HG03064 (cell line): ENCODE data around the gene ZSWIM9.
"Not testable (repeated sequence)": the region's sequence is repeated elsewhere in the genome, so short reads cannot be mapped to it uniquely, and the experiment has no call there.

ENCODE experiments used
- ATAC-seq: cut with Tn5 transposase; IDR thresholded peaks from one replicate; pipeline ENCODE4 v1.9.1; 2021; ENCODE audit warnings: low read depth; ENCODE audit not compliant: unreplicated experiment

The ZSWIM9 gene

DNA sequence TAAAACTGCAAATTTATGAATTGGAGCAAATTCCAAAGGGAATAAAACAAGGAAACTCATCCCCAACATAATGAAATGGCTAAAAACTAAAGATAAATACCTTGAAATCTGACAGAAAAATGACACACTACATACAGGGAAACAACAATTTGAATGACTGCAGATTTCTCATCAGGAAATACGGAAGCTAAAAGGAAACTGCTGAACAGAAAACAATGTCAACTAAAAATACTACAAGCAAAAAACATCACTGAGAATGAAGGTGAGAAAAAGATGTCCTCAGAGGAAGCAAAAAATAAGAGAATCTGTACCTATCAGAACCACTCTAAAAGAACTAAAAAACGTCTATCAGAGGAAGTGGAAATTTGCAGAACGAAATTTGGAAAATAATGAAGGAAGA is 39.5 kb downstream of the ZSWIM9 start:
- no peak for ATAC-seq

DNA sequence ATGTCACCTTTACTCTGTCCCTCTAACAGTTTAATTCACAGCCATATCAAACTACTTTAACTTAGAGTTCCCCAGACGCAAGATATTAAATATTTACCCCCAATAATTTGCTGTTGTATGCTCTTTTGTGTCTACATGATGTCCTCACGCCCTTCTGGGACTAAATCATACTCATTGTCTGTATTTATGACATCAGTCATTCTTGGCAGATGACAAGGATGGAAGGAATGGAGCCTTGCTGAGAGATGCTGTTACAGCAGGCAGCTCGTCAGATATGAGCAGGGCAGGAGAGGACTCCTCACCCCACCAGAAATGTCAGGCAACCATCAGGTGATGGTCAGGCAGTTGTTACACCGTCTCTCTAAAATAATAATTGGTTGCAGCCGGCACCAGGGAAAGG is 43.5 kb downstream of the ZSWIM9 start:
- no peak for ATAC-seq

DNA sequence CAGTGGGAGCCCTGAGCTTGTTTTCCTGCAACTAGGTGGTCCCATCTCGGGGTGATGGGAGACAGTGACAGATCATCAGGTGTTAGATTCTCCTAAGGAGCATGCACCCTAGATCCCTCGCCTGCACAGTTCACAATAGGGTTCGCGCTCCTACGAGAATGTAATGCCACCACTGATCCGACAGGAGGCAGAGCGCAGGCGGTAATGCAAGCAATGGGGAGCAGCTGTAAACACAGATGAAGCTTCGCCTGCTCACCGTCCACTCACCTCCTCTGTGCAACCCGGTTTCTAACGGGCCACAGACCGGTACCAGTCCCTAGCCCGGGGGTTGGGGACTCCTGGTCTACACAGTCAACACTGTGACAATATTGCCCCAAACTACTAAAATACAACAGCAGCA is 46.5 kb downstream of the ZSWIM9 start:
- no peak for ATAC-seq

DNA sequence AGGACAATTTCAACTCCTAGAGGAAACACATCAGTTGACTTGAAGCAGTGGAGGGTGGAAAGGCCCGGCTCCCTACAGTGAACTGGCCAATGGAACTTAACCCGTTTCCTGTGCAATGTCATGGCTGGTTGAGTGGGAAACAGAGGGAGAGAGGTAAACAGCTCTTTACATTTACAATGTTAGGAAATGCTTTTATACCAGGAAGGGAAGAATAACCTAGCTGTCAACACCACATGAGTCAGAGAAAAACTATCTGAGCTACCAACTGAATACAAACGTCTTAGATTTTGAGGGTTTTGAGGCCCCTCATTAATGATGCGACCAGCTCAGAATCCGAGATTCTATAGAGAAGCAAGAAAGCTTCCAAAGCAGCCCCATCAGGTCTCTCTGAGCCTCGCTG is 48.5 kb downstream of the ZSWIM9 start:
- ATAC-seq, result no peak

DNA sequence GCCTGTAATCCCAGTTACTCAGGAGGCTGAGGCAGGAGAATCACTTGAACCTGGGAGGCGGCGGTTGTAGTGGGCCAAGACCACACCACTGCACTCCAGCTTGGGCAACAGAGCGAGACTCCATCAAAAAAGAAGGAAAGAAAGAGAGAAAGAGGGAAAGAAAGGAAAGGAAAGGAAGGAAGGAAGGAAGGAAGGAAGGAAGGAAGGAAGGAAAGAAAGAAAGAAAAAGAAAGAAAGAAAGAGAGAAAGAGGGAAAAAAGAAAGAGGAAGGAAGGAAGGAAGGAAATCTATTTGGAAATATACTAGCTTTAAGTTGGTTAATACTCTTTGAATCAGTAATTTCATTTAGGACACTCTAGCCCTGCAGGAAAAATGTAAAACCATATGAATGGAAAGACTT is 50.3 kb downstream of the ZSWIM9 start:
- ATAC-seq, result not testable (repeated sequence)

DNA sequence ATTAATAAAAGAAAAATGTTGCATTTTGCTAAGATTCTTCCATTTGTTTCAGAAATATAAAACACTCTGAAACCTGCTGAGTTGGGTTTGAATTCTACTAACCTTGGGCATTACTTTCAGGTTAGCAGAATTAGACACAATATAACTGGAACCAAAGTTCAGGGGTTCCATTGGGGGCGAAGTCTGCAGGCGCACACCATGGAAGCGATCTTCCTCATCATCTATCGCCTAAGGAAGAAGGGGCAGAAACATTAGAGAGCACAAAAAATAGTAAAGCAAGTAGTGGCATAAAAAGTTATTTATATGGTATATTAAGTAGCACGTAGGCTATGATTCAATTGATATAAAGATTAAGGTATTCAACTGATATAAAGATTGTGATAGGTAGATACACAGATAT is 51.1 kb downstream of the ZSWIM9 start:
- ATAC-seq, result no peak

DNA sequence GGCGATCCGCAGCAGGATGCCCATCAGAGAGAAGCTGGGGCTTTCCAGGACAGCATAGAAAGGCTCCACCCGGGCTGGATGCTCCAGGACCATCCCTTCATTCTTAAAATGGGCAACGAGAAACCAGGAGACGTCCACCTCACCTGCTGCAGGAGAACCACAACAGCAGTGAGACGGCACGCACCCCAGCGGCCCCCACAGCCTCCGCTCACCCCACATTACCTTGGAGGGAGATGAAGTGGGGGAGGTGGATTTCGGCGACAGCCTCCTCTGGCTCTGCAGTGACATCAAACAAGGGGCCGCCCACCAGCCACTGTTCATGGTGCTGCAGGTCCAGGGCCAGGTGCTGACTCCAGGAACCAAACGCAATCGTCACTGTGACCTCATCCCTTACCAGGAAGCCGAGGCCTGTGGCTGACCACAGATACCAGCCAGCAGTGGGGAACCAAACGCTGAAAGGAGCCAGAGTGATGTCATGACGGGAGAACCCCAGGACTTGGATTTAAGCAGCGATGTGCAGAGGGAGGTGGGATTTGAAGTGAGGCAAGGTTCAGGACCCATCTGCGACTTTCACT is 60.2 kb downstream of the ZSWIM9 start:
- ATAC-seq, result no peak

DNA sequence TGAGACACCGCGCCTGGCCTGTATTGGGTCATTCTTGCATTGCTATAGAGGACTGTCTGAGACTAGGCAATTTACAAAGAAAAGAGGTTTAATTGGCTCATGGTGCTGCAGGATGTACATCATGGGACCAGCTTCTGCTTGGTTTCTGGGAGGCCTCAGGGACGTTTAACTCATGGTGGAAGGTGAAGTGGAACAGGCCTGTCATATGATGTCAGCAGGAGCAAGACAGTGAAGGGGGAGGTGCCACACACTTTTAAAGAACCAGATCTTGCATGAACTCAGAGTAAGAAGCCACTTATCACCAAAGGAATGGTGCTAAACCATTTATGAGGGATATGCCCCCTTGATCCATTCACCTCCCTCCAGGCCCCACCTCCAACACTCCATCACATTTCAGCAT is 66.6 kb downstream of the ZSWIM9 start:
- ATAC-seq, result no peak

DNA sequence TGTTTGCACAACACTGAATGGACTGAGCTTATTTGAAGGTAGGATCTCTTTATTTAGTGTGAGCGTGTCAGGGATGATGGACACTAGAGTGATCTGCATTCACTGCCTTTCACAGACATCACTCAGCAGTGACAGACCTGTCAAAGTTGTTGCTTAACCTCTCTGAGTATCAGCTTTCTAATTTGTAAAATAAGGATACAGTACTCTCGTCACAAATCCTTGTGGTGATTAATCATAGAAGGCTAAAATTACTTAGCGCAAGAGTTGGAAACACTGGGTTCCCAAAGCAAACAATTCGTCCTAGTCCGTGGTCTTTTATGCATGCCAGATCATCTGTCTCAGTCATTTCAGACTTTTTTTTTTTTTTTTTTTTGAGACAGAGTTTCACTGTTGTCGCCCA is 68.6 kb downstream of the ZSWIM9 start:
- ATAC-seq, result no peak

DNA sequence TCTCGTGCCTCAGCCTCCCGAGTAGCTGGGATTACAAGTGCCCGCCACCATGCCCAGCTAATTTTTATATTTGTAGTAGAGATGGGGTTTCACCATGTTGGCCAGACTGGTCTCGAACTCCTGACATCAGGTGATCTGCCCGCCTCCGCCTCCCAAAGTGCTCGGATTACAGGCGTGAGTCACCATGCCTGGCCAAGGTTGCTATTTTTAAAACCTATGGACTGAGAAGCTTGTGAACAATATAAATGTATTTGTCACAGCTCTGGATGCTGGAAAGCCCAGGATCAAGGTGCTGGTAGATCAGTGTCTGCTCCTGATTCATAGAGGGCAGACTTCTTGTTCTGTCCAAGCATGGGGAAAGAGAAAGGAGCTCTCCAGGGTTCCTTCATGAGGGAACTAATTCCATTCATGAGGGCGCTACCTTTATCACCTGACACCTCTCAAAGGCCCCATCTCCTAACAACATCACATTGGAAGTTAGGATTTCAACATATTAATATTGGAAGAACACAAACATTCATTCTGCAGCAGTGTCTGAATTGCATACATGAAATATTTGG is 69.2 kb downstream of the ZSWIM9 start:
- ATAC-seq, result no peak

DNA sequence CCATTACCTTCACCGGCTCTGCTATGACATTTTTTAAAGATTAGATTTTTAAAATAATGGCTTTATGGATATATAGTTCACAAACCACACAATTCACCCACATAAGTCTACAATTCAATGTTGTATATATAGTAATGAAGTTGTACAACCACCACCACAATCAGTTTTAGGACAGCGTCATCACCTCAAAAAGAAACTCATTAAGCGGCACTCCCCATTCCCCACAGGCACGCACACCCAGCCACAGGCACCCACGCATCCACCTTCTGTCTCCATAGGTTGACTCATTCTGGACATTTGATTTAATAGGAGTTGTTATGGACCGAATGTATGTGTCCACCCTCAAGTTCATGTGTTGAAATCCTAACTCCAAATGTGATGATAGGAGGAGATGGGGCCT is 71.3 kb downstream of the ZSWIM9 start:
- not testable (repeated sequence) for ATAC-seq

DNA sequence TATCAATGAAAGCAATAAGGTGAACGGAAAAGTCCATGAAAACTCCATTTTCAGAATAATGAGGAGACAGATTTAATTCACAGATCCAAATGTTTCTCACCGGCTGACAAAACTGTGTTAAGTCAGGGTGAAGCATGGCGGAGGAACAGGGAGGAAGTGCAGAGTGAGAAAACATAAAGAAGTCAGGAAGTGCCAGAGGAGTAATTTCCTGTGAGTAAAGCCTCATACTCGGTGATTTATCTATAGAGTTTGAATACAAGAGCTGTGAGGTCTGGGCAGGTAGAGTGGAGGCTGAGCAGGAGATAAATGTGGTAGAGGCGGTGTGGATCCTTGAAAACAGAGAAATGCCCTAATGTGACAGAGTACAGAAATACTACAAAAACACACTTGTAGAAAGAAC is 73.8 kb downstream of the ZSWIM9 start:
- ATAC-seq, result no peak

DNA sequence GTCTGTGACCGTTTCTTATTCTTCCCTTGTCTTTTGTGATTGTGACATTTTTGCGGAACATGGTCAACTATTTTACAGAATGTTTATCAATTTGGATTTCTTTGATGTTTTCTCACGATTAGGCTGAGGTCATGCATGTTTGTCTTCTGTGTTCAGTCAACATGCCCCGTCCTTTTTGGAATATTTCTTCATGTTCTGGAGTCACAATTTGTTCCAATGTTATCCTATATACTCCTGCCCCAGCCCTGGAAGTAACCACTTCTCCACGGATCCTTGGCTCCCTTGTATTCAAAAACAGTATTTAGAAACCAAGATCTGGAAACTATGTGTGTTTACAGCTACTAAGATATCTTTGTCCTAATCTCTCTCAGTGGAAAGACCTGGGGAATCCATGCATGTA is 75.6 kb downstream of the ZSWIM9 start:
- ATAC-seq, result no peak

DNA sequence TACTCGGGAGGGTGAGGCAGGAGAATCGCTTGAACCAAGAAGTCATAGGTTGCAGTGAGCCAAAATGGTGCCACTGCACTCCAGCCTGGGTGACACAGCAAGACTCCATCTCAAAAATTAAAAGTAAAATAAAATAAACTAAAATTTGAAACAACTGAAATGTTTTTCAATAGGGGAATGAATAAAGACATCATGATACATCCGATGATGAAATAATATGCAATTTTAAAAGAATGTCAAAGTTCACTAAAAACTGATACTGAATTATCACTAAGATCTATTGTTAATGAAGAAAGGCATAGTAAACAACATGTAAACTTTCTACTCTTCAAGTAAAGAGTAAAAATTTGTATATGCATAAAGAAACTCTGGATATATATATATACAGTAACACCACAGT is 76.7 kb downstream of the ZSWIM9 start:
- no peak for ATAC-seq
